ENCODE results near the gene EXOC5.
"Not testable (repeated sequence)": the region's sequence is repeated elsewhere in the genome, so short reads cannot be mapped to it uniquely, and the experiment has no call there.

Gene EXOC5

GRCh38 chr14:57212919-57213318 lies 55.8 kb downstream of the EXOC5 start:
- Histone ChIP-seq H3K27ac (ENCODE audit: low read depth, low read length) (no peak overlapping the region), H3K27me3 (ENCODE audit: control insufficient read depth, low read length) (no peaks in the 10 kb centered on the region), H4K20me1 (ENCODE audit: control insufficient read depth, insufficient read depth, low read depth, low read length) (no peaks in the 10 kb centered on the region), H3K9me3 (ENCODE audit: control insufficient read depth, insufficient read depth, low read length) (no peaks in the 10 kb centered on the region), H3K4me1 (ENCODE audit: control insufficient read depth, low read length) (no peaks in the 10 kb centered on the region), H3K79me2 (ENCODE audit: control insufficient read depth, low read length) (no peaks in the 10 kb centered on the region), H3K9me2 (replicated peaks; ENCODE audit: control insufficient read depth, low read length) (no peaks in the 10 kb centered on the region), H3K4me3 (ENCODE audit: low read length) (no peak overlapping the region), H3K36me3 (ENCODE audit: control insufficient read depth, low read length) (peaks cover 40% of the 10 kb centered on the region), H3F3A (ENCODE audit: control insufficient read depth, insufficient read depth) (no peaks in the 10 kb centered on the region), H3K4me2 (ENCODE audit: low read length) (no peak overlapping the region)
- TF ChIP-seq, protein P1, sequence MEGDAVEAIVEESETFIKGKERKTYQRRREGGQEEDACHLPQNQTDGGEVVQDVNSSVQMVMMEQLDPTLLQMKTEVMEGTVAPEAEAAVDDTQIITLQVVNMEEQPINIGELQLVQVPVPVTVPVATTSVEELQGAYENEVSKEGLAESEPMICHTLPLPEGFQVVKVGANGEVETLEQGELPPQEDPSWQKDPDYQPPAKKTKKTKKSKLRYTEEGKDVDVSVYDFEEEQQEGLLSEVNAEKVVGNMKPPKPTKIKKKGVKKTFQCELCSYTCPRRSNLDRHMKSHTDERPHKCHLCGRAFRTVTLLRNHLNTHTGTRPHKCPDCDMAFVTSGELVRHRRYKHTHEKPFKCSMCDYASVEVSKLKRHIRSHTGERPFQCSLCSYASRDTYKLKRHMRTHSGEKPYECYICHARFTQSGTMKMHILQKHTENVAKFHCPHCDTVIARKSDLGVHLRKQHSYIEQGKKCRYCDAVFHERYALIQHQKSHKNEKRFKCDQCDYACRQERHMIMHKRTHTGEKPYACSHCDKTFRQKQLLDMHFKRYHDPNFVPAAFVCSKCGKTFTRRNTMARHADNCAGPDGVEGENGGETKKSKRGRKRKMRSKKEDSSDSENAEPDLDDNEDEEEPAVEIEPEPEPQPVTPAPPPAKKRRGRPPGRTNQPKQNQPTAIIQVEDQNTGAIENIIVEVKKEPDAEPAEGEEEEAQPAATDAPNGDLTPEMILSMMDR (IDR thresholded peaks at IDR 0.05; ENCODE audit: low read depth, low read length, poor library complexity, severe bottlenecking), result no peak
- no peak for TF ChIP-seq EZH2phosphoT487 (IDR thresholded peaks at IDR 0.05; ENCODE audit: borderline replicate concordance, low read length)

DNA sequence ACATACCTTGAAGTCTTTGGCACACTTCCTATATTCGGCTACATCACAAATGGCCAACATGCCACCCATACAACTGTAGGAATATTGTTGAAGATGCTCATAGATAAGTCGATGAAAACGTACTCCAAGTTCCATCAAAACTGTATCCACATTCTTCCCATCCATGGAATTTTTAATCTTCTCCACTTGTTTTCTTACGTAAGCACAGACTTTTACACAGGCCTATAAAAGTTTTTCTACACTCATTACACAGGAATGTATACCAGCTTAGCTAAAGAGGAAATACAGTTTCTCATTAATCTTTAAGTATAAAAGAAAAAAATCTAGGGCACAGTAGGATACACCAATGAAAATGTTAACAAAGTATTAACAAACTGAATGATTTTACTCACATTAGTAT lies 59.1 kb downstream of the EXOC5 start:
- no peaks in the 10 kb centered on the region for H3K79me2 ChIP-seq (ENCODE audit: control insufficient read depth, low read length)
- H3K4me2 ChIP-seq (ENCODE audit: low read length), result no peak overlapping the region
- no peaks in the 10 kb centered on the region for H3K9me3 ChIP-seq (ENCODE audit: control insufficient read depth, insufficient read depth, low read length)
- no peak for TF ChIP-seq EZH2phosphoT487 (IDR thresholded peaks at IDR 0.05; ENCODE audit: borderline replicate concordance, low read length)
- TF ChIP-seq, protein P1 (IDR thresholded peaks at IDR 0.05; ENCODE audit: low read depth, low read length, poor library complexity, severe bottlenecking), result no peak
- no peaks in the 10 kb centered on the region for H4K20me1 ChIP-seq (ENCODE audit: control insufficient read depth, insufficient read depth, low read depth, low read length)
- no peaks in the 10 kb centered on the region; the same call in 1 of the 2 replicates for H3F3A ChIP-seq (ENCODE audit: control insufficient read depth, insufficient read depth)
- H3K27me3 ChIP-seq (ENCODE audit: control insufficient read depth, low read length), result no peaks in the 10 kb centered on the region
- no peak overlapping the region for H3K4me3 ChIP-seq (ENCODE audit: low read length)
- no peaks in the 10 kb centered on the region for H3K9me2 ChIP-seq (replicated peaks; ENCODE audit: control insufficient read depth, low read length)
- H3K4me1 ChIP-seq (ENCODE audit: control insufficient read depth, low read length), result no peaks in the 10 kb centered on the region
- H3K27ac ChIP-seq (ENCODE audit: low read depth, low read length), result no peak overlapping the region
- peaks cover 23% of the 10 kb centered on the region for H3K36me3 ChIP-seq (ENCODE audit: control insufficient read depth, low read length)

DNA sequence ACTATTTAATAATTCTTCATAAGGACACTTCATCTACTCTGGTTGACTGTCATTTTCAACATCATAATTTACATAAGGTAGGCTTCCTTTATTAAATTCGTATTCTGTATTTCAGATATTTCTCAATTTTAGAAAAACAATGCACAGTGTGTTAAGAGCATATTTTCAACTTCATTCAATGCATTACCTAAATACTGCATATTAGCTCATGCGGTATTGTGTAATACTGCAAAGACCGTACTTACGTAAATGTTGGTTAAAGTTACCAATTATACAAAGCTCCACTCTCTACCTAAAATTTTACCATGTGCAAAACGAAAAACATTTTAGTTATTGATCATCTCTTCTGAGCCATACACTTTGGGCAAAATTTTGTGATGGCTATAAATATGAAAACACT lies 62.8 kb downstream of the EXOC5 start:
- H3K9me3 ChIP-seq (ENCODE audit: control insufficient read depth, insufficient read depth, low read length), result no peaks in the 10 kb centered on the region
- H3K4me2 ChIP-seq (ENCODE audit: low read length), result no peak overlapping the region
- no peaks in the 10 kb centered on the region for H3K4me1 ChIP-seq (ENCODE audit: control insufficient read depth, low read length)
- no peaks in the 10 kb centered on the region for H3K9me2 ChIP-seq (replicated peaks; ENCODE audit: control insufficient read depth, low read length)
- no peaks in the 10 kb centered on the region for H3K79me2 ChIP-seq (ENCODE audit: control insufficient read depth, low read length)
- H3K4me3 ChIP-seq (ENCODE audit: low read length), result no peak overlapping the region
- H3K36me3 ChIP-seq (ENCODE audit: control insufficient read depth, low read length), result peaks cover 14% of the 10 kb centered on the region; the same call in 1 of the 2 replicates
- H3K27me3 ChIP-seq (ENCODE audit: control insufficient read depth, low read length), result no peaks in the 10 kb centered on the region
- TF ChIP-seq, protein P1 (IDR thresholded peaks at IDR 0.05; ENCODE audit: low read depth, low read length, poor library complexity, severe bottlenecking), result no peak
- TF ChIP-seq EZH2phosphoT487 (IDR thresholded peaks at IDR 0.05; ENCODE audit: borderline replicate concordance, low read length), result no peak
- no peak overlapping the region for H3K27ac ChIP-seq (ENCODE audit: low read depth, low read length)
- H3F3A ChIP-seq (ENCODE audit: control insufficient read depth, insufficient read depth), result no peaks in the 10 kb centered on the region; the same call in 1 of the 2 replicates
- no peaks in the 10 kb centered on the region for H4K20me1 ChIP-seq (ENCODE audit: control insufficient read depth, insufficient read depth, low read depth, low read length)

GRCh38 chr14:57202672-57203071 lies 66.0 kb downstream of the EXOC5 start:
- not testable (repeated sequence) for H3K9me2 ChIP-seq (replicated peaks; ENCODE audit: control insufficient read depth, low read length); H3K9me3 ChIP-seq (ENCODE audit: control insufficient read depth, insufficient read depth, low read length); H3K27ac ChIP-seq (ENCODE audit: low read depth, low read length); H3K4me2 ChIP-seq (ENCODE audit: low read length); H4K20me1 ChIP-seq (ENCODE audit: control insufficient read depth, insufficient read depth, low read depth, low read length); H3K4me3 ChIP-seq (ENCODE audit: low read length); H3K27me3 ChIP-seq (ENCODE audit: control insufficient read depth, low read length); H3K36me3 ChIP-seq (ENCODE audit: control insufficient read depth, low read length); H3K4me1 ChIP-seq (ENCODE audit: control insufficient read depth, low read length); H3F3A ChIP-seq (ENCODE audit: control insufficient read depth, insufficient read depth); H3K79me2 ChIP-seq (ENCODE audit: control insufficient read depth, low read length)
